ENCODE data around the gene LRRC26.
"Not testable (repeated sequence)": the region's sequence is repeated elsewhere in the genome, so short reads cannot be mapped to it uniquely, and the experiment has no call there.

Gene LRRC26

GRCh38 chr9:137126786-137127185 is 43.1 kb downstream of the LRRC26 start:
- TF ChIP-seq CTCF (conservative IDR thresholded peaks at IDR 0.05; ENCODE audit: low read length) = no peak
- no peak overlapping the region for H3K4me3 ChIP-seq (ENCODE audit: low read length)
- DNase-seq (ENCODE audit: low read depth) = no peak

DNA sequence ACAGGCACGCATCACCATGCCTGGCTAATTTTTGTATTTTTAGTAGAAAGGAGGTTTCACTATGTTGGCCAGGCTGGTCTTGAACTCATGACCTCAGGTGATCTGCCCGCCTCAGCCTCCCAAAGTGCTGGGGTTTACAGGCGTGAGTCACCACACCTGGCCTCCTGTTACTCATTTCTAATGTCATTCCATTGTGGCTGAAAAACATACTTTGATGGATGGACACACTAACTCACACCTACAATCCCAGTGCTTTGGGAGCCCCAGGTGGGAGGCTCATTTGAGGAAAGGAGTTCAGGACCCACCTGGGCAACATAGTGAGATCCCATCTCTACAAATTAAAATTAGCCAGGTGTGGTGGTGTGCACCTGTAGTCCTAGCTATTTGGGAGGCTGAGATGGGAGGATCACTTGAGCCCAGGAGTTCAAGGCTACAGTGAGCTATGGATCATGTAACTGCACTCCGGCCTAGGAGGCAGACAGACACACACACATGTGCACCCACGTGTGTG is 45.8 kb downstream of the LRRC26 start:
- not testable (repeated sequence) for DNase-seq (ENCODE audit: low read depth); H3K4me3 ChIP-seq (ENCODE audit: low read length)

DNA sequence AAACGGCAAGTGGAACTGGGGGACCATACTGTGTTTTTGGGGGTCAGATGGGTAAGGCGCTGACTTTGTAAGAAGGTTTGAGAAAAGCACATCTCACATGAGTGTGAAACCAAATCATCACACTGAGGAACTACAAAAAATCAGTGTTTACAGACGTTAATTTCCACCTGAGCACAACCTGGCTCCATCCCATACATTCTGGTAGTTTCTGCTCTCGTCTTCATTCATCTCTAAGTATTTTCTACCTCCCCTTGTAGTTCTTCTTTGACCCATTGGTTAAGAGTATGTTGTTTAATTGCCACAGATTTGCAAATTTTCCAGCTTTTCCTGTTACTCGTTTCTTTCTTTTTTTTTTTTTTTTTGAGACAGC is 46.4 kb downstream of the LRRC26 start:
- no peak for DNase-seq (ENCODE audit: low read depth)
- no peak overlapping the region for H3K4me3 ChIP-seq (ENCODE audit: low read length)
- TF ChIP-seq CTCF (conservative IDR thresholded peaks at IDR 0.05; ENCODE audit: low read length) = no peak

DNA sequence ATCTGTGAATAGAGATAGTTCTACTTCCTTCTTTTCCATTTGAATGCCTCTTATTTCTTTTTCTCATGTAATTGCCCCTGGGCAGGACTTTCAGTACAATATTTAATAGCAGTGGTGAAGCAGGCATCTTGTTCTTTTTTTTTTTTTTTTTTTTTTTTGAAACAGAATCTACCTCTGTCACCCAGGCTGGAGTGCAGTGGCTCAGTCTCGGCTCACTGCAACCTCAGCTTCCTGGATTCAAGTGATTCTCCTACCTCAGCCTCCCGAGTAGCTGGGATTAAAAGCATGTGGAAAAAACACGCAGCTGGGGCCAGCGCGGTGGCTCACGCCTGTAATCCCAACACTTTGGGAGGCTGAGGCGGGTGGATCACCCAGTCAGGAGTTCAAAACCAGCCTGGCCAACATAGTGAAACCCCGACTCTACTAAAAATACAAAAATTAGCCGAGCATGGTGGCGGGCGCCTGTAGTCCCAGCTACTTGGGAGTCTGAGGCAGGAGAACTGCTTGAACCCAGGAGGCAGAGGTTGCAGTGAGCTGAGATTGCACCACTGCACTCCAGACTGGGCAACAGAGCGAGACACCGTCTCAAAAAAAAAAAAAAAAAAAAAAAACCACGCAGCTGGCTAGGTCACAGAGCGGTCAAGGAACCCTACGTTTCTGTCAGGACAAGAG is 46.9 kb downstream of the LRRC26 start:
- H3K4me3 ChIP-seq (ENCODE audit: low read length); DNase-seq (ENCODE audit: low read depth): not testable (repeated sequence)

GRCh38 chr9:137121927-137122795 is 47.7 kb downstream of the LRRC26 start:
- not testable (repeated sequence) for DNase-seq (ENCODE audit: low read depth); H3K4me3 ChIP-seq (ENCODE audit: low read length)

All from AG10803 (cell line).